ENCODE measurements around the gene XRRA1.
"Not testable (repeated sequence)": the region's sequence is repeated elsewhere in the genome, so short reads cannot be mapped to it uniquely, and the experiment has no call there.

The XRRA1 gene

GRCh38 chr11:74840486-74840885, 108.4 kb downstream of the XRRA1 start:
- POLR2A ChIA-PET, result no interaction called here
- TF ChIP-seq ELF4 (IDR thresholded peaks at IDR 0.05) (no peak), ARNT (IDR thresholded peaks at IDR 0.05) (no peak), HDGF (IDR thresholded peaks at IDR 0.05; ENCODE audit: borderline replicate concordance) (no peak), LEF1 (IDR thresholded peaks at IDR 0.05; ENCODE audit: borderline replicate concordance) (no peak)

DNA sequence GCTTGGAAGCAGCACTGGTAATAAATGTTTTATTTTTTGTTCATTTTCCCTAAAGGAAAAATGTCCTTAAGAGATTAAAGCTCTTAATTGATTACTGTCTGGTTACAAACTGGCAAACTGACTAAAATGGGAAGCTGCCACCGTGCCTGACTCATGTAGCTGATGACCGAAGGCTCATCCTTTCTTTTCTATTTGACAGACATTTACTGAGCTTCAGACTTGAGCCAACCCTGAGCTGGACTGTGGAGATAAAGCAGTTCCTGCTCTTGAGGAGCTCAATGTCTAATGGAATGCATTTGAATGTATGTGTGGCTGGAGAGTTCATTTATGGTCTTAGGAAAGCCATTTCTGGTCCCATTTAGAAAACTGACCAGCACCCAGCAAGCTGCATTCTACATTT, 108.9 kb downstream of the XRRA1 start:
- TF ChIP-seq TARDBP (IDR thresholded peaks at IDR 0.05) (no peak), LEF1 (IDR thresholded peaks at IDR 0.05; ENCODE audit: borderline replicate concordance) (no peak), FOXM1 (IDR thresholded peaks at IDR 0.05; ENCODE audit: borderline replicate concordance) (no peak), ARNT (IDR thresholded peaks at IDR 0.05) (no peak), SUZ12 (IDR thresholded peaks at IDR 0.05) (no peak), FOXK2 (IDR thresholded peaks at IDR 0.05) (no peak), ZNF384 (IDR thresholded peaks at IDR 0.05) (no peak), BHLHE40 (IDR thresholded peaks at IDR 0.05; ENCODE audit: borderline replicate concordance) (no peak), CTBP1 (IDR thresholded peaks at IDR 0.05; ENCODE audit: borderline replicate concordance) (no peak), FOXA1 (IDR thresholded peaks at IDR 0.05) (no peak), HDGF (IDR thresholded peaks at IDR 0.05; ENCODE audit: borderline replicate concordance) (no peak), NFRKB (IDR thresholded peaks at IDR 0.05) (no peak)
- ChIA-PET CTCF (interaction anchor here (1.2 to 1.4 kb wide), 2 partner anchors 101 to 138 kb away, joined by 3 read pairs; no protein-coding TSS in a partner anchor), POLR2A (no interaction called here)
- DNase-seq (ENCODE audit: extremely low spot score), result no peak

More at GRCh38 chr11:74840486-74840885, 108.4 kb downstream of the XRRA1 start:
- no peak for DNase-seq (ENCODE audit: extremely low spot score)
- CTCF ChIA-PET, result interaction anchor here (1.2 to 1.4 kb wide), 2 partner anchors 101 to 138 kb away, joined by 3 read pairs; no protein-coding TSS in a partner anchor

DNA sequence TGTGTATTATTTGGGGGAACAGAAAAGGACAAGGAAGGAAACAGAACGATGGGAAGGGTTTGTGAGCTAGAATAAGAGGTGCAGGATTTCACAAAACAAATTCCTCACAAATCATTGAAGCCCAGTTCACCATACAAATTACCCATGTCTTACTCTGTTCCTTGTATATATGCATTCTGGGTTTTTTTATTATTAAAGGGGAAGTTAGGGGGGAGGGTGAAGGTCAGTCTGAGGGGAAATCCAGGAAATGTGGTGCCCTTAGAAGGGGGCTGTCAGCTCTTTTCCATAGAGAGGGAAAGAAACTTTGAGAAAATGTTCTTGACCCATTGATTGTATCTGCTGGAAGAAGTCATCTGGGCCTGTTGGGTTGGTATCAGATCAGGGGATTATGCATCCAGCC, 109.4 kb downstream of the XRRA1 start:
- ChIA-PET CTCF (interaction anchor here (1.4 kb wide), 1 partner anchor 137 kb away, joined by 3 read pairs; no protein-coding TSS in a partner anchor), POLR2A (no interaction called here)
- no peak for TF ChIP-seq SP1 (IDR thresholded peaks at IDR 0.05)
- no peak for TF ChIP-seq ARNT (IDR thresholded peaks at IDR 0.05)
- TF ChIP-seq FOXM1 (IDR thresholded peaks at IDR 0.05; ENCODE audit: borderline replicate concordance), result no peak
- no peak for TF ChIP-seq PKNOX1 (IDR thresholded peaks at IDR 0.05)
- no peak for TF ChIP-seq SUZ12 (IDR thresholded peaks at IDR 0.05)
- TF ChIP-seq FOXK2 (IDR thresholded peaks at IDR 0.05), result no peak
- TF ChIP-seq ELF4 (IDR thresholded peaks at IDR 0.05), result no peak
- no peak for TF ChIP-seq ZNF384 (IDR thresholded peaks at IDR 0.05)
- TF ChIP-seq NFRKB (IDR thresholded peaks at IDR 0.05), result no peak
- no peak for TF ChIP-seq CTBP1 (IDR thresholded peaks at IDR 0.05; ENCODE audit: borderline replicate concordance)
- no peak for DNase-seq (ENCODE audit: extremely low spot score)

GRCh38 chr11:74838188-74838587, 110.7 kb downstream of the XRRA1 start:
- POLR2A ChIA-PET, result no interaction called here
- TF ChIP-seq BHLHE40 (IDR thresholded peaks at IDR 0.05; ENCODE audit: borderline replicate concordance) (no peak), FOXM1 (IDR thresholded peaks at IDR 0.05; ENCODE audit: borderline replicate concordance) (no peak), SUZ12 (IDR thresholded peaks at IDR 0.05) (no peak), HDGF (IDR thresholded peaks at IDR 0.05; ENCODE audit: borderline replicate concordance) (no peak), FOXA1 (IDR thresholded peaks at IDR 0.05) (no peak), ARNT (IDR thresholded peaks at IDR 0.05) (no peak), CTBP1 (IDR thresholded peaks at IDR 0.05; ENCODE audit: borderline replicate concordance) (no peak), L3MBTL2 (conservative IDR thresholded peaks at IDR 0.05) (no peak), ZNF384 (IDR thresholded peaks at IDR 0.05) (no peak), SP1 (IDR thresholded peaks at IDR 0.05) (no peak), FOXK2 (IDR thresholded peaks at IDR 0.05) (no peak), ELF4 (IDR thresholded peaks at IDR 0.05) (no peak), LEF1 (IDR thresholded peaks at IDR 0.05; ENCODE audit: borderline replicate concordance) (no peak), NFRKB (IDR thresholded peaks at IDR 0.05) (no peak), PKNOX1 (IDR thresholded peaks at IDR 0.05) (no peak), TARDBP (IDR thresholded peaks at IDR 0.05) (no peak)
- no peak for DNase-seq (ENCODE audit: extremely low spot score)
- CTCF ChIA-PET, result no interaction called here

DNA sequence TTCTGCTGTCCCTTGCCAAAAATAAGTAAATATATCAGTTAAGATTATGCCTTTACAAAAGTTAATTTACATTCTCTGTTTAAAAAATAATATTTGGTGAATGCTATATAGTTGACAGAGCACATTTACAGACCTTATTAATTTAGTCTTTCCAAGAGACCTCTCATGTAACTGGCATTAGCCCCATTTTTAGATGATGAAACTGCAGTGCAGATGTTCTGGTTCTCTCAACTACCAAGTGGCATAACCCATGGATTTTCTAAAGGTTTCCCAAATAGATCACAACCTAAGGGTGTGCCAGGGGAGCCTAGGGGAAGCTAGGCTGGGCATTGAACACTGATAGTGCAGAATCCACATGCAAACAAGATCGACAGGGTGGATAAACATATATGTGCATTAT, 111.7 kb downstream of the XRRA1 start:
- no peak for TF ChIP-seq L3MBTL2 (conservative IDR thresholded peaks at IDR 0.05)
- TF ChIP-seq FOXA1 (IDR thresholded peaks at IDR 0.05), result no peak
- TF ChIP-seq BHLHE40 (IDR thresholded peaks at IDR 0.05; ENCODE audit: borderline replicate concordance), result no peak
- no peak for TF ChIP-seq SP1 (IDR thresholded peaks at IDR 0.05)
- no peak for TF ChIP-seq NFRKB (IDR thresholded peaks at IDR 0.05)
- no peak for TF ChIP-seq ZNF384 (IDR thresholded peaks at IDR 0.05)
- TF ChIP-seq FOXM1 (IDR thresholded peaks at IDR 0.05; ENCODE audit: borderline replicate concordance), result no peak
- no peak for TF ChIP-seq ELF4 (IDR thresholded peaks at IDR 0.05)
- TF ChIP-seq TARDBP (IDR thresholded peaks at IDR 0.05), result no peak
- TF ChIP-seq PKNOX1 (IDR thresholded peaks at IDR 0.05), result no peak
- no peak for TF ChIP-seq CTBP1 (IDR thresholded peaks at IDR 0.05; ENCODE audit: borderline replicate concordance)
- ChIA-PET POLR2A (no interaction called here), CTCF (no interaction called here)
- no peak for DNase-seq (ENCODE audit: extremely low spot score)

DNA sequence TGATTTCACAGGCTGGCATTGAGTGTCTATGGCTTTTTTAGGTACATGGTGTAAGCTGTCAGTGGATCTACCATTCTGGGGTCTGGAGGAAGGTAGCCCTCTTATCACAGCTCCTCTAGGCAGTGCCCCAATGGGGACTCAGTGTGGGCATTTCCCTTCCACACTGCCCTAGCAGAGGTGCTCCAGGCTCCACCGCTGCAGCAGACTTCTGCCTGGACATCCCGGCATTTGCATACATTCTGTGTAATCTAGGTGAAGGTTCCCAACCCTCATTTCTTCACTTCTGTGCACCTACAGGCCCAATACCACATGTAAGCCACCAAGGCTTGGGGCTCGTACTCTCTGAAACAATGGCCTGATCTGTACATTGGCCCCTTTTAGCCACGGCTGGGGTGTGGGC, 122.0 kb downstream of the XRRA1 start:
- CTCF ChIA-PET, result no interaction called here
- TF ChIP-seq NFRKB (IDR thresholded peaks at IDR 0.05), result no peak
- no peak for TF ChIP-seq LEF1 (IDR thresholded peaks at IDR 0.05; ENCODE audit: borderline replicate concordance)
- TF ChIP-seq ZNF384 (IDR thresholded peaks at IDR 0.05), result no peak
- no peak for TF ChIP-seq CTBP1 (IDR thresholded peaks at IDR 0.05; ENCODE audit: borderline replicate concordance)

GRCh38 chr11:74825596-74825995, 123.3 kb downstream of the XRRA1 start:
- CTCF ChIA-PET; POLR2A ChIA-PET; DNase-seq (ENCODE audit: extremely low spot score): not testable (repeated sequence)

More for the DNA sequence above, 122.0 kb downstream of the XRRA1 start:
- no peak for DNase-seq (ENCODE audit: extremely low spot score)
- POLR2A ChIA-PET, result no interaction called here
